ENCODE results near the gene DCX.
A peak's percentile ranks its signal among the peaks of the same experiment; 100 is the strongest.

The DCX gene

DNA sequence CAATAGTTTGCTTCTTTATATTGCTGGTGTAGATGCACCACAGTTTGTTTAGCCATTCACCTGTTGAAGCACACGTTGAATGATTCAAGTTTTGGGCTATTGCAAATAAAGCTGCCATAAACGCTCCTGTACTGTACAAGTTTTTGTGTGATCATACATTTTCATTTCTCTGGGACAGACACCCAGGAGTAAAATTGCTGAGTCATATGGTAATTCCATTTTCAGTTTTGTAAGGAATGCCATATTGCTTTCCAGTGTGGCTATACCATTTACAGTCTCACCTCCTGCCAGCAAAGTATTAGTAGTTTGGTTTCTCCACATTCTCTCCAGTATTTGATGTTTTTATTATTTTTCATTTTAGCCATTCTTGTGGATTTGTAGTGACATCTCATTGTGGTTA lies 109.7 kb downstream of the DCX start:
- DNase-seq = no peak

DNA sequence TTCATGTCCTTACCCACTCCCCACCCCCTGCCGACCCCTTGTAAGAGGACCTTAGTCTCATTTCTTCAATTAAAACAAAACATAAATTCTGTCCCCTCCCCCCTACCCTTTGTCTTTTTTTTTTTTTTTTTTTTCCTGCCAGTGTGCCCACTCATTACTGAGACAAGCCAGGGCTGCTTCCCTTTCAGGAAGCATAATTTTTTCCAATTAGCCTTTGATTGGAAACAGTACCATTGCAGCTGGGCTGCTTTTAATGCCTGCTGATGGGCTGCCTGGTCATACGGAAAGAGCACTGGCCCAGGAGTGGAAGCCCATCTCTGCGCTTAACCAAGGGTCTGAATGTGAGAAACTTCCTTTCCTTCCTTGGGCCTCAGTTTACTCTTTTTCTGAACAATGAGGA lies 123.2 kb downstream of the DCX start:
- DNase-seq = no peak

- no peak for DNase-seq
Observed at GRCh38 chrX:111284631-111285293, 127.2 kb downstream of the DCX start.

GRCh38 chrX:111283446-111283845 lies 128.5 kb downstream of the DCX start:
- DNase-seq = no peak

DNA sequence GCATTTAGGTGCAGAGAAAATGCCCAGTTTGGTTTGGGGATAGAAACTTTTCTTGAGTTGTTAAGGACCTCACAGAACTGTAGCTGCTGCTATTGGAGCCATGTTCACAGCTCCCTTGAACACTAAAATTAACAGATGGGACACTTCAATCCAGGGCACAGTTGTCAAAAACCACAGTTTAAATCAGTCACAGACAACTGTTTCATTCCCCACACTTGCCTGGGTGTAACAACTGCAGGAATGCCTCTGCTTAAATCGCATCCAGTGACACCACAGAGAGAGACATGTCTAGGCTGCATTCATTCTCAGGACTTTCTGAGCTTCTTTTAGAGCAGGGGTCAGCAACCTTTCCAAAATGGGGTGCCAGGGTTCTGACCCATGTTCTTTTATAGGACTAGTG lies 129.0 kb downstream of the DCX start:
- DNase-seq = no peak

- no peak for DNase-seq
Observed at GRCh38 chrX:111282139-111282538, 129.9 kb downstream of the DCX start.

DNA sequence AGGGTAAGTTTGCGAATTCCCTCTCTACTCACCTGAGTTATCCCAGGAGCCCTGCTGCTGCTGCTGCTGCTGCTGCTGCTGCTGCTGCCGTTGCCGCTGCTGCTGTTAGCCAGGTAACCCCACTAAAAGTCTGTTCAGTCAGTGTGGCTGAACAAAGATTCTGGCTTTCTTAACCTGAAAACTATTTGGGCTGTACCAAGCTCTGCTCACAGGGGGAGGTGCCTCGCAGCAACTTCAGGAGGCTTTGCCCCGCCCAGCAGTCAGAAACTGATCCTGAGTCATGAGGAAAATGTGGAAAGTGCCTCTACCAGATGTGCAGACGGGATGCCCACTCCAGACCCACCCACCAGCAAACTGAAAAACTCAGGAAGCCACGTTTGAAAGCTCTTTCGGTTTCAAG lies 141.7 kb downstream of the DCX start, which contains the start of gene CAPN6:
Gene CAPN6, minus strand, starts transcription at position 145 of the 400 bp plus-strand sequence. CDS start 6,547 bp downstream, outside the sequence.
- no peak for DNase-seq

GRCh38 chrX:111268506-111268905 lies 143.5 kb downstream of the DCX start:
- DNase-seq = no peak

GRCh38 chrX:111265486-111265885 lies 146.5 kb downstream of the DCX start:
- DNase-seq = no peak

DNA sequence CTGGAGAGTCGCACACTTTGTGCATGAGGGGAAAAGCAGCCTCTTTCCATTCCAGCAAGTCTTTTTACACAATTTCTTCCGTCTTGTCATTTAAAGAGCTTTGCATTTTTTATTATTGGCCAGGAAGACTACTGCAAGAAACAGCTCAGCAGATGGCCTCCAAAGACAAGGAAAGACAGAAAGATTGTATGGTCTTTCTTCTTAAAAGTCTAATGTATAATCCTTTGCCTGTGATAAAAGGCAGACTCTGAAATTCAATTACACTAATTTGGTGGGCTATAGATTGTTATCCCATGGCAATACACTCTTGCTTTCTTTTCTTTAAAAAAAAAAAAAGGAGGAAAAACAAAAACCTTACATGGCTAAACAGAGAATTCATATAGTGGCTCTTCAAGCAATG lies 147.6 kb downstream of the DCX start:
- no peak for DNase-seq

DNA sequence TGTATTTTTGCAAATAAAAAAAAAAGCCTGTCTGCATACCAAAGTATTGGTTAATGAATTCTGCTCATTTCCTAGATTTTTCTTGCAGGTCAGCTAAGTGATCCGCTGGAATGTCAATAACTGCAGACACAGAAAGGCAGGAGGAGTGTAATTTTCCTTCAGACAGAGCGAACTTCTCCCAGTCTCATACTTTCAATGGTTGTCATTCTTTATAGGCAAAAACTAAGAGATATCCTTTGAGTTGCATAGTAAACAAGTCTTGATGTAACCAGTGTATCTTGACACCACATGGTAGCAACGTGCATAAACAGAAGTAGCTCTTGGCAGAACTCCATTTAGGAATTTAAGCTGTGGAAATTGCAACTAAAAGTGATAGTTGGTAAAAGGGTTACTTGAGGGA lies 149.9 kb downstream of the DCX start:
- no peak for DNase-seq

DNA sequence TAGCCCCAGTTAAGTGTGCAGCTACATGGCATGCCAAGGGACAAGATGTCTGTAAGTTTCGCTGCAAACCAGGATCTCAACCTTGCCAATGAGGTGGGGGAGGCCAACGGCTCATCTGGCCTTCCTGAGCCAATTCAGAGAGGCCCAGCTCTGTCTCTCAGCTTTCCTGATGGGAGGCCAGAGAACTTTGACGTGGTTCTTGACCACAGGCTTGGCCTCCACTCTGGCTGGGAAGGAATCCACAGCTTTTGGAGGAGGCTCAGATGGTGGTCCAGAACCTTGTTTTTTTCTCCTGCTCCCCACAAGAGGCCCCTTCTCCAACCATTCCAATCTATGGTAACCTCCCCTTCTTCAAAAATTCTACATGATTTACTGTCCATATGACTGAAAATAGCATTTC lies 151.5 kb downstream of the DCX start:
- no peak for DNase-seq

DNA sequence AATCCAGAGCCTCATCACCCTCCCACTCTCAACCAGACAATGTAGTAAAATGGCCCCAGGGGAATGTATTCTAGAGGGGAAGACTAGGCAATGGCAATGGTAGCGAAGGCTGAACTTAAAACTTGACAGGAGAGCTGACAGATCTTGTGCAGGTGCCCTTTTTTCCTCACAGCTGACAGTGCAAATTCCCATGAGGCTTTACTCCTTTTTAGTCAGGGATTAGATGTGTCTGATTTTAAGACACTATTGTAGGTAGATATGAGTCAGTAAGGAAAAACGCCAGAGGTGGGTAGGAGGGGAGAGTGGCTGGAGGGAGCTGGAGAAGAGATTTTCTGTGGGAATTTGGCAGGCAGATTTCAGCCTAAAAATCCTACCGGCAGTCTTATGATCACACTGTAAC lies 152.4 kb downstream of the DCX start:
- no peak for DNase-seq

DNA sequence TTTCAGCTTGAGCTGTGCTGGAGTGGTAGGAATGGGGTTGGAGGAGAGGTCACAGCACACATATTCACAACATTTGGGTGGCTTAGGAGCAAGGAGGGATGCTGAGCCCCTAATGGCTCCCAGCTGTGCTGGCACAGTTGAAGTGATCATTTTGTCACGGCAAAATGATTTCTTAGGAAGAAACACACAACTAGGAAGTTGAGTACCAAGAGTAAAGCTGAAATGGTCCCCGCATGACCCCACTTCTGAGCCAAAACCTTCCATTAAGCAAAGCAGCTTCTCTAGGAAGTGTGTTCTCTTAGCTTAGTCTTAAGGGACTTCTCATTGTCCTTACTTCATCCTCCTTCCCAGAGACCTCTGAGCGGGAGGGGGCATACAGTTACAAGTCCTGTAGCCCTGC lies 154.3 kb downstream of the DCX start:
- no peak for DNase-seq

DNA sequence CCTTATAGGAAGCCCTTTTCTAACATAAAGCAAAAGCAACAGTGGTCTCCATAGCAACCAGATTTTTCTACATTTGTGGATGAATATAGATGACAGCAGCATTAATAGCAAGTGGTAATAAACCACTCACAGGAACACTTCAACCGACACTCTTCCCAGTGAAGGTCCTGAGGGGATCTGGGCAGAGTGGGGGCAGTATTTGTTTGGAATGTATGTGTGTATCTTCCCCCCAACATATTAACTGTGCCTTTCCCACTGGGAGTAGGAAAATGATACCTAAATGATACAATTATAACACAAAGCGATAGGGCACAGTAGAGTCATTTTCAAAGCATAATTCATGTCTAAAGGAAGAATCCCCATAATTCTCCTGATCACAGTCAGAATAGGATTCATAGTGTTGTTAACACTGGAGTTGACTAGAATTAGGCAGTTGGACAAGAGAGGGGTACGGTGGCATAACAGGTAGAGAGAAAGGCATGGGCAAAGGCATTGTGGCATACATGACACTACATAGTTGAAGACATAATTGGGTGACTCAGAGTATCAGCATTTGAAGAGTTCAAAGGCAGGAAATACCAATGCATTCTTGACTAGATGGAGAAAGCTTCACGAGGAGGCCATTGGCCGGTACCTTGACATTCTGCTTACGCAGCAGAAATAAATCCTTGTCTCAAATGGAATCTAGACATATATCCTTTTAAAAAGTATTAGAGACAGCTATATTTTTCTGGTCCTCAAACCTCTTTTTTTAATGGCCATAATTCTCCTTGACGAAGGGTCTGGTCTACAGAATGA lies 156.9 kb downstream of the DCX start:
- no peak for DNase-seq

GRCh38 chrX:111244235-111244750 lies 167.7 kb downstream of the DCX start:
- DNase-seq = peak; percentile 1

Measured in HCEC 1CT (cell line).